ENCODE data around the gene MPC1L. TPM values are rescaled to one million over a fixed set of nuclear protein-coding genes. Genes with fewer than 3 reads are reported as not detected.
"Not testable (repeated sequence)": the region's sequence is repeated elsewhere in the genome, so short reads cannot be mapped to it uniquely, and the experiment has no call there.

MPC1L gene
- total RNA-seq, 2 experiments from 2014 or later: not detected

- TF ChIP-seq CTCF (IDR thresholded peaks at IDR 0.05): no peak
- Mint-ChIP-seq H3K4me3 (peak overlapping the region; percentile 75), H3K27me3 (no peaks in the 10 kb centered on the region), H3K36me3 (ENCODE audit: low read depth) (no peaks in the 10 kb centered on the region), H3K4me1 (ENCODE audit: low read depth) (peaks cover 39% of the 10 kb centered on the region), H3K27ac (no peak overlapping the region), H3K9me3 (no peaks in the 10 kb centered on the region)
- DNase-seq: no peak
- intact Hi-C loops (cut with micrococcal nuclease): loop anchor here (10.0 kb wide), 1 partner anchor 62 kb away; the partner anchor contains the start of gene CXorf38
- no peak for ATAC-seq
- POLR2A ChIA-PET: no interaction called here
- CTCF ChIA-PET: no interaction called here
Measured at GRCh38 chrX:40582811-40583210, 40.4 kb upstream of the MPC1L start.

- not testable (repeated sequence) for H3K27ac Mint-ChIP-seq
Measured at GRCh38 chrX:40587623-40588022, 35.6 kb upstream of the MPC1L start.

DNA sequence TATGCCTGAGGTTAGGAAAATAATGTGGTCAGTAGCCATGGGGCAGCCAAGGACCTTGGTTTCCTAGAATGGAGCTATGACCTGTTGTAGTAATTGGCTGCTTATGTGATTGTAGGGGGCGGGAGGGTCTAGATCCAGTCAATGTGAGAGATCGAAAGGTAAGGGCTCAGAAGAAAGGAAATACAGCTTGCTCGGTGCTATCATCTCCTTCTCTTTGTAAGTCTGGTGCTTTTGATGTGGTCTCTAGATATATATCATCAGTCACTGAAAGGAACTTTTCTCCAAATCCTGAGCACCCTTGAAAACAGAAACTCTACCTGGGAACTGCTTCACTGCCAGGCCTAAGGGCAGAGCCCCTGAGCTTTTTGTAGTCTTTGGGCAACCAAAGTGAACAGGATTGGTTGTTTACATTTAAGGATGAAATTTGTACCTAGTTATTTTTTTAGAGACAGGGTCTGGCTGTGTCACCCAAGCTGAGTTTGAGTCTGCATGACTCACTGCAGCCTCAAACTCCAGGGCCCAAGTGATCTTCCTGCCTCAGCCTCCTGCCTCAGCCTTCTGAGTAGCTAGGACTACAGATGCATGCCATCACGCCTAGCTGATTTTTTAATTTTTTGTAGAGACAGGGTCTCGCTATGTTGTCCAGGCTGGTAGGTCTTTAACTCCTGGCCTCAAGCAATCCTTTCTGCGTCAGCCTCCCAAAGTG lies 33.5 kb upstream of the MPC1L start:
- H3K9me3 Mint-ChIP-seq, H3K4me3 Mint-ChIP-seq, H3K27me3 Mint-ChIP-seq: not testable (repeated sequence)
- H3K27ac Mint-ChIP-seq: peak overlapping the region; percentile 59
- ChIA-PET POLR2A (interaction anchor here (1.0 kb wide), 1 partner anchor 9 kb away, joined by 3 read pairs; the partner anchor contains the start of gene ATP6AP2), CTCF (interaction anchor here (0.6 to 1.5 kb wide), 5 partner anchors 9 to 51 kb away, joined by 3 to 7 read pairs (median 3); partner anchors contain the start of gene ATP6AP2)
- peak; percentile 94 for ATAC-seq
- intact Hi-C loops (cut with micrococcal nuclease): loop anchor here (10.0 kb wide), 1 partner anchor 55 kb away; the partner anchor contains the start of gene CXorf38
- peaks cover 17% of the 10 kb centered on the region for H3K36me3 Mint-ChIP-seq (ENCODE audit: low read depth)
- peak; percentile 55 for DNase-seq
- H3K4me1 Mint-ChIP-seq (ENCODE audit: low read depth): peaks cover 41% of the 10 kb centered on the region

More at GRCh38 chrX:40587623-40588022, 35.6 kb upstream of the MPC1L start:
- H3K9me3 Mint-ChIP-seq; H3K4me3 Mint-ChIP-seq; H3K36me3 Mint-ChIP-seq (ENCODE audit: low read depth); DNase-seq; H3K27me3 Mint-ChIP-seq; ATAC-seq; POLR2A ChIA-PET; CTCF ChIA-PET: not testable (repeated sequence)
- intact Hi-C loops (cut with micrococcal nuclease): loop anchor here (10.0 kb wide), 1 partner anchor 57 kb away; the partner anchor contains the start of gene CXorf38
- peaks cover 48% of the 10 kb centered on the region for H3K4me1 Mint-ChIP-seq (ENCODE audit: low read depth)

- Mint-ChIP-seq H3K4me3 (no peak overlapping the region), H3K36me3 (ENCODE audit: low read depth) (peaks cover 19% of the 10 kb centered on the region), H3K9me3 (no peaks in the 10 kb centered on the region), H3K27ac (no peak overlapping the region), H3K27me3 (no peaks in the 10 kb centered on the region), H3K4me1 (ENCODE audit: low read depth) (no peaks in the 10 kb centered on the region)
- intact Hi-C loops (cut with micrococcal nuclease): no loop called here
- DNase-seq (no peak), ATAC-seq (no peak)
- ChIA-PET POLR2A (no interaction called here), CTCF (interaction anchor here (1.3 kb wide), 1 partner anchor 59 kb away, joined by 4 read pairs; no protein-coding TSS in a partner anchor)
- TF ChIP-seq CTCF (IDR thresholded peaks at IDR 0.05): no peak
Measured at GRCh38 chrX:40603446-40603845, 19.8 kb upstream of the MPC1L start.

DNA sequence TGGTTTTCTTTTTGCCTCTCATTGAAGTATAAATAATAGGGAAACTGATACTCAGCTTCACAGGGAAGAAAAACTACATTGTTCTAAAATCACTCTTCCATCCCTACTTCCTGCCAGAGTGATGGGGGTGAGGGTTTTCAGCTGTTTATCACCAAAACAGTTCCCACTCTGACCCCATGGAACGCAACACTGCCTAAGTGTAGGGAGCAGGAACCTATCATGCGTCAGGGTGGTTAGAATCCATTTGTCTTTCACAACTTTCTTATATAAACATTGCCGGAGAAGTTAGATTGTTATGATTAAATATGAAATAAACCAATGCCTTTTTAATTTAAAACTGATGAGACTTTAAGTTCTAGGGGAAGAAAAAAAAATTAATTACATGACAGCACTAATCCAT lies 15.8 kb upstream of the MPC1L start:
- no peak for ATAC-seq
- POLR2A ChIA-PET: no interaction called here
- TF ChIP-seq CTCF (IDR thresholded peaks at IDR 0.05): no peak
- Mint-ChIP-seq H3K4me3 (no peak overlapping the region), H3K36me3 (ENCODE audit: low read depth) (peaks cover 4% of the 10 kb centered on the region), H3K27ac (no peak overlapping the region), H3K4me1 (ENCODE audit: low read depth) (no peaks in the 10 kb centered on the region), H3K9me3 (no peaks in the 10 kb centered on the region), H3K27me3 (no peaks in the 10 kb centered on the region)
- intact Hi-C loops (cut with micrococcal nuclease): no loop called here
- no peak for DNase-seq
- CTCF ChIA-PET: no interaction called here

DNA sequence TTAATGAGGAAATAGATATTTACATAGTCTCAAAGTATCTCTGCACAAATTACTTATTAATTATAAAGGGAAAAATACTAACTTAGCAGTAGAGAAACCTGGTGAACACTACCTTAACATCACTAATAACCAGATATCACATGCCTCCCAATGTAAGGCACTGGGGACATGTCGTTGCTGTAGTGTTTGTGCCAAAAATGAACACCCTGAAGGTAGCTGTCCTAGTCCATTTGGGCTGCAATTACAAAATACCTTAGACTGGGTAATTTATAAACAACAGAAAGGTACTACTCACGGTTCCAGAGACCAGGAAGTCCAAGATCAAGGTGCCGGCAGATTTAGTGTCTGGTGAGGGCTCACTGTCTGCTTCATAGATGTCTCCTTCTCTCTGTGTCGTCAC lies 10.7 kb upstream of the MPC1L start:
- intact Hi-C loops (cut with micrococcal nuclease): no loop called here
- H3K9me3 Mint-ChIP-seq: no peaks in the 10 kb centered on the region
- POLR2A ChIA-PET: no interaction called here
- CTCF ChIA-PET: no interaction called here
- no peaks in the 10 kb centered on the region for H3K36me3 Mint-ChIP-seq (ENCODE audit: low read depth)
- no peaks in the 10 kb centered on the region for H3K4me1 Mint-ChIP-seq (ENCODE audit: low read depth)
- no peak for TF ChIP-seq CTCF (IDR thresholded peaks at IDR 0.05)
- no peak overlapping the region for H3K4me3 Mint-ChIP-seq
- no peak for ATAC-seq
- H3K27me3 Mint-ChIP-seq: no peaks in the 10 kb centered on the region
- no peak overlapping the region for H3K27ac Mint-ChIP-seq
- no peak for DNase-seq

All from activated CD8-positive, alpha-beta T cell treated with anti-CD3 and anti-CD28 coated beads for 36 hours (primary cell).